SJSA1 (cell line): ENCODE data around the gene KCNH6. TPM values are rescaled to one million over a fixed set of nuclear protein-coding genes. Genes with fewer than 3 reads are reported as not detected.

Experiments used
- DNase-seq, 2 experiments: peaks; one replicate each; pipeline ENCODE4 v3.0.0-alpha.2; 2015 to 2020; ENCODE audit warnings: low spot score in 2 of 2, low read depth in 1 of 2
- H3K27ac ChIP-seq: fragments of 250-450 bp; sonication (Bioruptor Pico); 2 replicates; pipeline ENCODE4 v1.5.1; 2020; ENCODE audit warnings: mild to moderate bottlenecking, moderate library complexity
- H3K27me3 ChIP-seq: fragments of 250-450 bp; sonication (Bioruptor Pico); replicated peaks from 2 replicates; pipeline ENCODE4 v1.5.1; 2020; ENCODE audit warnings: mild to moderate bottlenecking, moderate library complexity
- H3K36me3 ChIP-seq: fragments of 250-450 bp; sonication (Bioruptor Pico); 2 replicates; pipeline ENCODE4 v1.5.1; 2020; ENCODE audit warnings: mild to moderate bottlenecking
- H3K4me1 ChIP-seq: fragments of 250-450 bp; sonication (Bioruptor Pico); replicated peaks from 2 replicates; pipeline ENCODE4 v1.6.1; 2021; ENCODE audit warnings: mild to moderate bottlenecking
- H3K4me3 ChIP-seq: fragments of 250-450 bp; sonication (Bioruptor Pico); 2 replicates; pipeline ENCODE4 v1.5.1; 2020; ENCODE audit warnings: mild to moderate bottlenecking
- H3K9me3 ChIP-seq: fragments of 250-450 bp; sonication (Bioruptor Pico); replicated peaks from 2 replicates; pipeline ENCODE4 v1.5.1; 2020; ENCODE audit warnings: mild to moderate bottlenecking
- total RNA-seq: library from RNA; depleted of rRNA; stranded (reverse); fragments of >200 nt; shearing (Covaris generic); gene quantifications from 2 replicates; pipeline ENCODE4 v1.2.3, GENCODE V29; 2014; rRNA removed

Gene KCNH6
- total RNA-seq, 1 experiment from 2014 or later: not detected

- DNase-seq: no peak
- H3K4me3 ChIP-seq: no peak overlapping the region
- no peaks in the 10 kb centered on the region for H3K27me3 ChIP-seq
- no peaks in the 10 kb centered on the region for H3K9me3 ChIP-seq
- H3K36me3 ChIP-seq: peaks cover 87% of the 10 kb centered on the region
- H3K4me1 ChIP-seq: no peaks in the 10 kb centered on the region
- no peak overlapping the region for H3K27ac ChIP-seq
These were observed 64.6 kb downstream of the KCNH6 start for GRCh38 chr17:63587770-63588169.

GRCh38 chr17:63588797-63589196 lies 65.6 kb downstream of the KCNH6 start:
- Histone ChIP-seq H3K9me3 (no peaks in the 10 kb centered on the region), H3K4me3 (no peak overlapping the region), H3K27me3 (no peaks in the 10 kb centered on the region), H3K36me3 (peaks cover 86% of the 10 kb centered on the region), H3K4me1 (no peaks in the 10 kb centered on the region), H3K27ac (no peak overlapping the region)
- no peak for DNase-seq

- Histone ChIP-seq H3K27me3 (no peaks in the 10 kb centered on the region), H3K36me3 (peaks cover 80% of the 10 kb centered on the region), H3K9me3 (no peaks in the 10 kb centered on the region), H3K4me1 (no peaks in the 10 kb centered on the region), H3K27ac (no peak overlapping the region), H3K4me3 (no peak overlapping the region)
- DNase-seq: no peak
These were observed 66.5 kb downstream of the KCNH6 start for GRCh38 chr17:63589646-63590045.

DNA sequence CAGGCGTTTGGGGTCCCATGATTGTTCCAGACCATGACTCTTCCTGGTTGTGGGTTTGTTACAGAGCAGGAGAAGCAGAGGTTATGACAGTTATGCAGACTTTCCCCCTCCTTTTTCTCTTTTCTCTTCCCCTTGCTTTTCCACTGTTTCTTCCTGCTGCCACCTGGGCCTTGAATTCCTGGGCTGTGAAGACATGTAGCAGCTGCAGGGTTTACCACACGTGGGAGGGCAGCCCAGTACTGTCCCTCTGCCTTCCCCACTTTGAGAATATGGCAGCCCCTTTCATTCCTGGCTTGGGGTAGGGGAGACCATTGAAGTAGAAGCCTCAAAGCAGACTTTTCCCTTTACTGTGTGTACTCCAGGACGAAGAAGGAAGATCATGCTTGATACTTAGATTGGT lies 69.6 kb downstream of the KCNH6 start:
- Histone ChIP-seq H3K9me3 (no peaks in the 10 kb centered on the region), H3K36me3 (peaks cover 54% of the 10 kb centered on the region), H3K4me1 (no peaks in the 10 kb centered on the region), H3K27ac (no peak overlapping the region), H3K27me3 (no peaks in the 10 kb centered on the region), H3K4me3 (no peak overlapping the region)
- no peak for DNase-seq

GRCh38 chr17:63595132-63595531 lies 72.0 kb downstream of the KCNH6 start:
- Histone ChIP-seq H3K36me3 (peaks cover 33% of the 10 kb centered on the region), H3K9me3 (no peaks in the 10 kb centered on the region), H3K4me3 (no peak overlapping the region), H3K27ac (no peak overlapping the region), H3K27me3 (no peaks in the 10 kb centered on the region), H3K4me1 (peaks cover 2% of the 10 kb centered on the region)
- DNase-seq: no peak

Other genes with a start within 250 kb of the KCNH6 start
- 8.6 and 13.4 TPM in 2 replicates for gene CYB561, start 77.1 kb upstream of the KCNH6 start, total RNA-seq
- gene ACE, start 46.3 kb upstream of the KCNH6 start, total RNA-seq: 0.13 TPM in 1 of 2 replicates, not detected in the other
- gene DCAF7, start 27.1 kb downstream of the KCNH6 start, total RNA-seq: 60.4 and 68.5 TPM in 2 replicates
- 23.7 and 30.6 TPM in 2 replicates for gene TACO1, start 77.5 kb downstream of the KCNH6 start, total RNA-seq
- gene MAP3K3, start 99.1 kb downstream of the KCNH6 start, total RNA-seq: 35.8 and 49.5 TPM in 2 replicates
- 26.5 and 35.2 TPM in 2 replicates for gene LIMD2, start 176.8 kb downstream of the KCNH6 start, total RNA-seq
- gene STRADA, start 218.4 kb downstream of the KCNH6 start, total RNA-seq: 14.7 and 17.3 TPM in 2 replicates